ENCODE results near the gene TGM6. TPM values are rescaled to one million over a fixed set of nuclear protein-coding genes. Genes with fewer than 3 reads are reported as not detected.

Gene TGM6
- total and polyA plus RNA-seq, 12 donors, result not detected

DNA sequence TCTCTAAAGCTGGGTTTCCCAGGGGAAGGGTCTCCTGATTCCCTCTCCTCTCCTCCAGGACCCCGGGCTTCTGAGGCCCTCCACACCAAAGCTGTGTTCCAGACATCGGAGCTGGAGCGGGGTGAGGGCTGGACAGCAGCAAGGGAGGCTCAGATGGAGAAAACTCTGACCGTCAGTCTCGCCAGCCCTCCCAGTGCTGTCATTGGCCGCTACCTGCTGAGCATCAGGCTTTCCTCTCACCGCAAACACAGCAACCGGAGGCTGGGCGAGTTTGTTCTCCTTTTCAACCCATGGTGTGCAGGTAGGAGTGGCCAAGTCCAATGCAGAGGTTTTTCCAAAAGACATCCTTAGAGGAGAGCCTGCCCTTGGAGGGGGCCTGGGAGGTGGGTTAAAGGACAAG lies 14.4 kb downstream of the TGM6 start:
- TF ChIP-seq, protein P1, sequence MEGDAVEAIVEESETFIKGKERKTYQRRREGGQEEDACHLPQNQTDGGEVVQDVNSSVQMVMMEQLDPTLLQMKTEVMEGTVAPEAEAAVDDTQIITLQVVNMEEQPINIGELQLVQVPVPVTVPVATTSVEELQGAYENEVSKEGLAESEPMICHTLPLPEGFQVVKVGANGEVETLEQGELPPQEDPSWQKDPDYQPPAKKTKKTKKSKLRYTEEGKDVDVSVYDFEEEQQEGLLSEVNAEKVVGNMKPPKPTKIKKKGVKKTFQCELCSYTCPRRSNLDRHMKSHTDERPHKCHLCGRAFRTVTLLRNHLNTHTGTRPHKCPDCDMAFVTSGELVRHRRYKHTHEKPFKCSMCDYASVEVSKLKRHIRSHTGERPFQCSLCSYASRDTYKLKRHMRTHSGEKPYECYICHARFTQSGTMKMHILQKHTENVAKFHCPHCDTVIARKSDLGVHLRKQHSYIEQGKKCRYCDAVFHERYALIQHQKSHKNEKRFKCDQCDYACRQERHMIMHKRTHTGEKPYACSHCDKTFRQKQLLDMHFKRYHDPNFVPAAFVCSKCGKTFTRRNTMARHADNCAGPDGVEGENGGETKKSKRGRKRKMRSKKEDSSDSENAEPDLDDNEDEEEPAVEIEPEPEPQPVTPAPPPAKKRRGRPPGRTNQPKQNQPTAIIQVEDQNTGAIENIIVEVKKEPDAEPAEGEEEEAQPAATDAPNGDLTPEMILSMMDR (IDR thresholded peaks at IDR 0.05), result no peak
- no peak for TF ChIP-seq POLR2A (IDR thresholded peaks at IDR 0.05)
- no peak for DNase-seq
- Histone ChIP-seq H3K9me3 (replicated peaks in 1 of 3) (no peaks in the 10 kb centered on the region), H3K4me3 (no peak overlapping the region), H3K27me3 (no peaks in the 10 kb centered on the region), H3K4me1 (replicated peaks in 1 of 2) (no peaks in the 10 kb centered on the region), H3K36me3 (replicated peaks in 1 of 2) (no peaks in the 10 kb centered on the region), H3K27ac (no peak overlapping the region)
- intact Hi-C loops (cut with DNase I), result no loop called here
- 79 to 87% (median 81%) methylated on average over 8 to 9 of the region's 9 CpGs for WGBS, 4 donors

DNA sequence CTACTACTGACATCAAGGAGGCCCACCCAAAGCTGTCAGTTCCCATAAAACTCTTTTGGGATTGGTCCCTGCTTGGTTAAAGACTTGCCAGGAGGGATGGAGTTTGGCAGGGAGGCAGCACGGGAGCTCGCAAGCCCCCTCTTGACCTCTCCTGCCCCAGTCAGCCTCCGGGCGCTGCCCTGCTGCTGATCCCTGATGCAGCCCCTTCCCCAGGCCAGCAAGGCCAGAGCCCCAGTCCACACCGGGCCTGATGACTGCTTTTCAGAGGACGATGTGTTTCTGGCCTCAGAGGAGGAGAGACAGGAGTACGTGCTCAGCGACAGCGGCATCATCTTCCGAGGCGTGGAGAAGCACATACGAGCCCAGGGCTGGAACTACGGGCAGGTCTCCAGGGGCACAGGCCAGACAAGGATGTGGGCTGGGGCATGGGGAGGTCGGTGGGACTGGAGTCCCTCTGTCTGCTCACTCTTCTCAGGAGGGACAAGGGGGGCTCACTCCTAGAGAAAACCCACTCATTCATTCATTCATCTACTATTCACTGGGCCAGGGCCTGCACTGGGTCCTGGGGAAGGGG lies 15.6 kb downstream of the TGM6 start:
- WGBS, 4 donors, result 82 to 89% (median 88%) methylated on average over 12 to 14 of the region's 14 CpGs
- TF ChIP-seq, protein P1 (IDR thresholded peaks at IDR 0.05), result no peak
- no peak for TF ChIP-seq POLR2A (IDR thresholded peaks at IDR 0.05)
- no peak for DNase-seq

DNA sequence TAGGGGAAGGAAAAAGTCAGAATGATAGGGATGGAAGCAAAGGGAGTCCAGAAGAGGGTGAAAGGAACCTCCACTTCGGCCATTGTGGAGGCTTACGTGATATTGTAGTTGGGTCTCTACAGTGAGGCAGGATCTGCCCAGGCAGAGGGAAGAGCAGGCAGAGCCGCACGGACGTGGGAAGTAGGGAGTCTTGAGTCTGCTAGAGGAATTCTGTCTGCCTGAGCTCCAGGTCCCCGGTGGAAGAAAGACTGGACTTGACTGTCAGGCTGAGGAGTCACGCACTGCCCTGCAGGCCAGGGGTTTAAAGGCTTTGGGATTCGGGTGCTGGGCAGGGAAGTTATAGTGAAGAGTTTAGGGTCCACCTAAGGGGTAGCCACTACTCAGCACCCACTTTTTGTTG lies 16.4 kb downstream of the TGM6 start:
- Histone ChIP-seq H3K27me3 (no peaks in the 10 kb centered on the region), H3K4me3 (no peak overlapping the region), H3K9me3 (replicated peaks in 1 of 3) (no peaks in the 10 kb centered on the region), H3K27ac (no peak overlapping the region), H3K4me1 (replicated peaks in 1 of 2) (no peaks in the 10 kb centered on the region), H3K36me3 (replicated peaks in 1 of 2) (no peaks in the 10 kb centered on the region)
- peak in 1 of 7 donors; percentile 11 for DNase-seq
- no peak for TF ChIP-seq POLR2A (IDR thresholded peaks at IDR 0.05)
- TF ChIP-seq, protein P1 (IDR thresholded peaks at IDR 0.05), result no peak
- intact Hi-C loops (cut with DNase I), result no loop called here
- WGBS, 4 donors, result 83 to 90% (median 90%) methylated on average over 8 of the region's 8 CpGs

More for the DNA sequence above, 15.6 kb downstream of the TGM6 start:
- no peaks in the 10 kb centered on the region for H3K36me3 ChIP-seq (replicated peaks in 1 of 2)
- H3K27me3 ChIP-seq, result no peaks in the 10 kb centered on the region
- H3K4me1 ChIP-seq (replicated peaks in 1 of 2), result no peaks in the 10 kb centered on the region
- H3K9me3 ChIP-seq (replicated peaks in 1 of 3), result no peaks in the 10 kb centered on the region
- H3K27ac ChIP-seq, result no peak overlapping the region
- H3K4me3 ChIP-seq, result no peak overlapping the region
- intact Hi-C loops (cut with DNase I), result no loop called here

DNA sequence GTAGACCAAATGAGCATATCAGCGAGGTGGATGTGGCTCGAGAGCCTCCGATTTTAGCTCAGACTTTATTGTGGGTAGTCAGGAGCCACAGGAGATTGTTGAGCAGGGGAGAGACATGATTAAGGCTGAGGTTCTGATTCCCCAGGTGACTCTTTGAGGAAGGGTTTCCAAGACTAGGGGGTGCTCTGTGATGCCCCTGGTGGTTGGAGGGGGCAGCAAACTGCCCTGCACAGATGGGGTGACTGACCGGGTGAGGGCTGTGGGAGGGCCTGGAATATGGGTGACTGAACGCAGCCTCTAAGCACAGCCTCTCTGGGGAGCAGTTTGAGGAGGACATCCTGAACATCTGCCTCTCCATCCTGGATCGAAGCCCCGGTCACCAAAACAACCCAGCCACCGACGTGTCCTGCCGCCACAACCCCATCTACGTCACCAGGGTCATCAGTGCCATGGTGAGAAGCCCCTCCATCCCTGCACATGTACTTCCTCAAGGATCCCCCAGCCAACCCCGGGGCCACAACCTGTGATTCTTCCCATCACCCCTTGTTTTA lies 17.0 kb downstream of the TGM6 start:
- Histone ChIP-seq H3K9me3 (replicated peaks in 1 of 3) (no peaks in the 10 kb centered on the region), H3K4me3 (no peak overlapping the region), H3K27ac (no peak overlapping the region), H3K4me1 (replicated peaks in 1 of 2) (no peaks in the 10 kb centered on the region), H3K27me3 (no peaks in the 10 kb centered on the region), H3K36me3 (replicated peaks in 1 of 2) (no peaks in the 10 kb centered on the region)
- peak in 1 of 7 donors; percentile 18 for DNase-seq
- 87 to 96% (median 90%) methylated on average over 11 to 12 of the region's 12 CpGs for WGBS, 4 donors
- intact Hi-C loops (cut with DNase I), result no loop called here
- TF ChIP-seq, protein P1 (IDR thresholded peaks at IDR 0.05), result no peak
- no peak for TF ChIP-seq POLR2A (IDR thresholded peaks at IDR 0.05)

Data from adrenal gland (tissue), 12 donors.